ENCODE data around the gene TARBP2.

TARBP2 gene

DNA sequence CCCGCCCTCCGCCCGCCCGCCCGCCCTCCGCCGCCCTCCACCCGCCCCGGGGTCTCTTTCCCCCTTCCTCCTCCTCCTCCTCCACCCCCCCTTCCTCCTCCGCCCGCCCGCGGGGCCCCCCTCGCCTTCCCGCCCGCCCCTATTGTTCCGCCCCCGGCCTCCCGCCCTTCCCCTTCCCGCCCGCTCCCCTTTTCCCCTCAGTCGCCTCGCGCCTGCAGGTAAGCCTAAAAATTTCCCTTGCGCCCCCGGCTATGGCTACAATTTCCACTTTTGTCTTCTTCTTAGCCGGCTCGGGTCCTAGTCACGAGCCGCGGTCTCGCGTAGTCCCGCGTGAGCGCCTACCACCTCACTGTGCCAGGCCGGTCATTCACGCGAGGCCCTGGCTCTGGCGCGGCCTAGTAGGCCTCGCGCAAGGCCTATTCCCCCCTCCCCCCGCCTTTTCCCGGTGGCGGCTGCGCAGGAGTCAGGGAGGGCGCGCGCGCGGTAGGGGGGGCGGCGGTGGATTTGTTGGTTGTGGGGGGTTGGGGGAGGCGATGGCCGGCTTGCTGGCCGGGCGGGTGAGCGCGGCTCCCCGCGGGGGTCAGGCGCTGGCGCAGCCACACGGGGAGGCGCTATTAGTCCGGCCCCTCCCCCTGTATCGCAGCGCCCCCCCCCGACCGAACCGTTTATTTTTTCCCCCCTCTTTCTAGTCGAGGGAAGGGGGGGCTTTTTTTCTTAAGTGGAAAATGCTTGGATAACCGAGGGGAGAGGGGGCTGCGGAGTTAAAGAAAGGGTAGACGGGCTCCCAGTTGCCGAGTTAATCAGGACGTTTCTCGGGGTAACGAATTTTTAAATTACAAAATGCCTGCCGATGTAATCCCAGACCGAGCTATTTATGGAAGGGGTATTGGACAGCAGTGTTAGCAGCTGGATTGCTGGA lies 48.7 kb upstream of the TARBP2 start (continued):
- TF ChIP-seq, protein P1, sequence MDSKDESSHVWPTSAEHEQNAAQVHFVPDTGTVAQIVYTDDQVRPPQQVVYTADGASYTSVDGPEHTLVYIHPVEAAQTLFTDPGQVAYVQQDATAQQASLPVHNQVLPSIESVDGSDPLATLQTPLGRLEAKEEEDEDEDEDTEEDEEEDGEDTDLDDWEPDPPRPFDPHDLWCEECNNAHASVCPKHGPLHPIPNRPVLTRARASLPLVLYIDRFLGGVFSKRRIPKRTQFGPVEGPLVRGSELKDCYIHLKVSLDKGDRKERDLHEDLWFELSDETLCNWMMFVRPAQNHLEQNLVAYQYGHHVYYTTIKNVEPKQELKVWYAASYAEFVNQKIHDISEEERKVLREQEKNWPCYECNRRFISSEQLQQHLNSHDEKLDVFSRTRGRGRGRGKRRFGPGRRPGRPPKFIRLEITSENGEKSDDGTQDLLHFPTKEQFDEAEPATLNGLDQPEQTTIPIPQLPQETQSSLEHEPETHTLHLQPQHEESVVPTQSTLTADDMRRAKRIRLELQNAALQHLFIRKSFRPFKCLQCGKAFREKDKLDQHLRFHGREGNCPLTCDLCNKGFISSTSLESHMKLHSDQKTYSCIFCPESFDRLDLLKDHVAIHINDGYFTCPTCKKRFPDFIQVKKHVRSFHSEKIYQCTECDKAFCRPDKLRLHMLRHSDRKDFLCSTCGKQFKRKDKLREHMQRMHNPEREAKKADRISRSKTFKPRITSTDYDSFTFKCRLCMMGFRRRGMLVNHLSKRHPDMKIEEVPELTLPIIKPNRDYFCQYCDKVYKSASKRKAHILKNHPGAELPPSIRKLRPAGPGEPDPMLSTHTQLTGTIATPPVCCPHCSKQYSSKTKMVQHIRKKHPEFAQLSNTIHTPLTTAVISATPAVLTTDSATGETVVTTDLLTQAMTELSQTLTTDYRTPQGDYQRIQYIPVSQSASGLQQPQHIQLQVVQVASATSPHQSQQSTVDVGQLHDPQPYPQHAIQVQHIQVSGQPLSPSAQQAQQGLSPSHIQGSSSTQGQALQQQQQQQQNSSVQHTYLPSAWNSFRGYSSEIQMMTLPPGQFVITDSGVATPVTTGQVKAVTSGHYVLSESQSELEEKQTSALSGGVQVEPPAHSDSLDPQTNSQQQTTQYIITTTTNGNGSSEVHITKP (tag by site-specific recombination; IDR thresholded peaks at IDR 0.05): no peak; the same call in 1 of the 2 replicates
- TF ChIP-seq TCF7L2 (IDR thresholded peaks at IDR 0.05; ENCODE audit: borderline replicate concordance, low read depth, low read length) (no peak), BCL11A (tag by site-specific recombination; IDR thresholded peaks at IDR 0.05; ENCODE audit: low read depth) (peak; percentile 60), ZNF175 (tag by site-specific recombination; IDR thresholded peaks at IDR 0.05) (no peak), GFI1B (tag by site-specific recombination; IDR thresholded peaks at IDR 0.05) (0 out of 2 replicates have a peak, but pooled peaks have one; percentile 7), ZNF19 (tag by site-specific recombination; IDR thresholded peaks at IDR 0.05; ENCODE audit: low read depth) (no peak), MZF1 (tag by site-specific recombination; IDR thresholded peaks at IDR 0.05; ENCODE audit: borderline replicate concordance) (peak; percentile 77), ZNF623 (tag by site-specific recombination; IDR thresholded peaks at IDR 0.05) (no peak), HOXC10 (CRISPR knock-in tag; IDR thresholded peaks at IDR 0.05) (no peak), ZNF2 (tag by site-specific recombination; IDR thresholded peaks at IDR 0.05) (peak; percentile 76), ZNF132 (tag by site-specific recombination; IDR thresholded peaks at IDR 0.05; ENCODE audit: borderline replicate concordance) (no peak), HOXA7 (CRISPR knock-in tag; IDR thresholded peaks at IDR 0.05; ENCODE audit: borderline replicate concordance) (no peak), OSR2 (tag by site-specific recombination; IDR thresholded peaks at IDR 0.05) (peak; percentile 23), ZNF670 (tag by site-specific recombination; IDR thresholded peaks at IDR 0.05; ENCODE audit: low read depth) (no peak), ZNF140 (tag by site-specific recombination; IDR thresholded peaks at IDR 0.05) (no peak), ZNF23 (tag by site-specific recombination; IDR thresholded peaks at IDR 0.05; ENCODE audit: borderline replicate concordance) (no peak), GLIS1 (tag by site-specific recombination; IDR thresholded peaks at IDR 0.05) (peak; percentile 94), ZNF202 (tag by site-specific recombination; IDR thresholded peaks at IDR 0.05; ENCODE audit: borderline replicate concordance) (no peak)
- TF ChIP-seq, protein P2, sequence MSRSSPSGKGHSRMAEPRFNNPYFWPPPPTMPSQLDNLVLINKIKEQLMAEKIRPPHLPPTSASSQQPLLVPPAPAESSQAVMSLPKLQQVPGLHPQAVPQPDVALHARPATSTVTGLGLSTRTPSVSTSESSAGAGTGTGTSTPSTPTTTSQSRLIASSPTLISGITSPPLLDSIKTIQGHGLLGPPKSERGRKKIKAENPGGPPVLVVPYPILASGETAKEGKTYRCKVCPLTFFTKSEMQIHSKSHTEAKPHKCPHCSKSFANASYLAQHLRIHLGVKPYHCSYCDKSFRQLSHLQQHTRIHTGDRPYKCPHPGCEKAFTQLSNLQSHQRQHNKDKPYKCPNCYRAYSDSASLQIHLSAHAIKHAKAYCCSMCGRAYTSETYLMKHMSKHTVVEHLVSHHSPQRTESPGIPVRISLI (tag by site-specific recombination; IDR thresholded peaks at IDR 0.05): no peak
- TF ChIP-seq, protein P3, sequence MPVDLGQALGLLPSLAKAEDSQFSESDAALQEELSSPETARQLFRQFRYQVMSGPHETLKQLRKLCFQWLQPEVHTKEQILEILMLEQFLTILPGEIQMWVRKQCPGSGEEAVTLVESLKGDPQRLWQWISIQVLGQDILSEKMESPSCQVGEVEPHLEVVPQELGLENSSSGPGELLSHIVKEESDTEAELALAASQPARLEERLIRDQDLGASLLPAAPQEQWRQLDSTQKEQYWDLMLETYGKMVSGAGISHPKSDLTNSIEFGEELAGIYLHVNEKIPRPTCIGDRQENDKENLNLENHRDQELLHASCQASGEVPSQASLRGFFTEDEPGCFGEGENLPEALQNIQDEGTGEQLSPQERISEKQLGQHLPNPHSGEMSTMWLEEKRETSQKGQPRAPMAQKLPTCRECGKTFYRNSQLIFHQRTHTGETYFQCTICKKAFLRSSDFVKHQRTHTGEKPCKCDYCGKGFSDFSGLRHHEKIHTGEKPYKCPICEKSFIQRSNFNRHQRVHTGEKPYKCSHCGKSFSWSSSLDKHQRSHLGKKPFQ (tag by site-specific recombination; IDR thresholded peaks at IDR 0.05): no peak
- TF ChIP-seq, protein P4, sequence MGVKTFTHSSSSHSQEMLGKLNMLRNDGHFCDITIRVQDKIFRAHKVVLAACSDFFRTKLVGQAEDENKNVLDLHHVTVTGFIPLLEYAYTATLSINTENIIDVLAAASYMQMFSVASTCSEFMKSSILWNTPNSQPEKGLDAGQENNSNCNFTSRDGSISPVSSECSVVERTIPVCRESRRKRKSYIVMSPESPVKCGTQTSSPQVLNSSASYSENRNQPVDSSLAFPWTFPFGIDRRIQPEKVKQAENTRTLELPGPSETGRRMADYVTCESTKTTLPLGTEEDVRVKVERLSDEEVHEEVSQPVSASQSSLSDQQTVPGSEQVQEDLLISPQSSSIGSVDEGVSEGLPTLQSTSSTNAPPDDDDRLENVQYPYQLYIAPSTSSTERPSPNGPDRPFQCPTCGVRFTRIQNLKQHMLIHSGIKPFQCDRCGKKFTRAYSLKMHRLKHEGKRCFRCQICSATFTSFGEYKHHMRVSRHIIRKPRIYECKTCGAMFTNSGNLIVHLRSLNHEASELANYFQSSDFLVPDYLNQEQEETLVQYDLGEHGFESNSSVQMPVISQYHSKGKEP (tag by site-specific recombination; IDR thresholded peaks at IDR 0.05): no peak
- TF ChIP-seq, protein P5, sequence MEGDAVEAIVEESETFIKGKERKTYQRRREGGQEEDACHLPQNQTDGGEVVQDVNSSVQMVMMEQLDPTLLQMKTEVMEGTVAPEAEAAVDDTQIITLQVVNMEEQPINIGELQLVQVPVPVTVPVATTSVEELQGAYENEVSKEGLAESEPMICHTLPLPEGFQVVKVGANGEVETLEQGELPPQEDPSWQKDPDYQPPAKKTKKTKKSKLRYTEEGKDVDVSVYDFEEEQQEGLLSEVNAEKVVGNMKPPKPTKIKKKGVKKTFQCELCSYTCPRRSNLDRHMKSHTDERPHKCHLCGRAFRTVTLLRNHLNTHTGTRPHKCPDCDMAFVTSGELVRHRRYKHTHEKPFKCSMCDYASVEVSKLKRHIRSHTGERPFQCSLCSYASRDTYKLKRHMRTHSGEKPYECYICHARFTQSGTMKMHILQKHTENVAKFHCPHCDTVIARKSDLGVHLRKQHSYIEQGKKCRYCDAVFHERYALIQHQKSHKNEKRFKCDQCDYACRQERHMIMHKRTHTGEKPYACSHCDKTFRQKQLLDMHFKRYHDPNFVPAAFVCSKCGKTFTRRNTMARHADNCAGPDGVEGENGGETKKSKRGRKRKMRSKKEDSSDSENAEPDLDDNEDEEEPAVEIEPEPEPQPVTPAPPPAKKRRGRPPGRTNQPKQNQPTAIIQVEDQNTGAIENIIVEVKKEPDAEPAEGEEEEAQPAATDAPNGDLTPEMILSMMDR (tag by site-specific recombination; IDR thresholded peaks at IDR 0.05): peak; percentile 90
- TF ChIP-seq, protein P6, sequence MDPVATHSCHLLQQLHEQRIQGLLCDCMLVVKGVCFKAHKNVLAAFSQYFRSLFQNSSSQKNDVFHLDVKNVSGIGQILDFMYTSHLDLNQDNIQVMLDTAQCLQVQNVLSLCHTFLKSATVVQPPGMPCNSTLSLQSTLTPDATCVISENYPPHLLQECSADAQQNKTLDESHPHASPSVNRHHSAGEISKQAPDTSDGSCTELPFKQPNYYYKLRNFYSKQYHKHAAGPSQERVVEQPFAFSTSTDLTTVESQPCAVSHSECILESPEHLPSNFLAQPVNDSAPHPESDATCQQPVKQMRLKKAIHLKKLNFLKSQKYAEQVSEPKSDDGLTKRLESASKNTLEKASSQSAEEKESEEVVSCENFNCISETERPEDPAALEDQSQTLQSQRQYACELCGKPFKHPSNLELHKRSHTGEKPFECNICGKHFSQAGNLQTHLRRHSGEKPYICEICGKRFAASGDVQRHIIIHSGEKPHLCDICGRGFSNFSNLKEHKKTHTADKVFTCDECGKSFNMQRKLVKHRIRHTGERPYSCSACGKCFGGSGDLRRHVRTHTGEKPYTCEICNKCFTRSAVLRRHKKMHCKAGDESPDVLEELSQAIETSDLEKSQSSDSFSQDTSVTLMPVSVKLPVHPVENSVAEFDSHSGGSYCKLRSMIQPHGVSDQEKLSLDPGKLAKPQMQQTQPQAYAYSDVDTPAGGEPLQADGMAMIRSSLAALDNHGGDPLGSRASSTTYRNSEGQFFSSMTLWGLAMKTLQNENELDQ (tag by site-specific recombination; IDR thresholded peaks at IDR 0.05; ENCODE audit: low read depth): no peak
- TF ChIP-seq, protein P7, sequence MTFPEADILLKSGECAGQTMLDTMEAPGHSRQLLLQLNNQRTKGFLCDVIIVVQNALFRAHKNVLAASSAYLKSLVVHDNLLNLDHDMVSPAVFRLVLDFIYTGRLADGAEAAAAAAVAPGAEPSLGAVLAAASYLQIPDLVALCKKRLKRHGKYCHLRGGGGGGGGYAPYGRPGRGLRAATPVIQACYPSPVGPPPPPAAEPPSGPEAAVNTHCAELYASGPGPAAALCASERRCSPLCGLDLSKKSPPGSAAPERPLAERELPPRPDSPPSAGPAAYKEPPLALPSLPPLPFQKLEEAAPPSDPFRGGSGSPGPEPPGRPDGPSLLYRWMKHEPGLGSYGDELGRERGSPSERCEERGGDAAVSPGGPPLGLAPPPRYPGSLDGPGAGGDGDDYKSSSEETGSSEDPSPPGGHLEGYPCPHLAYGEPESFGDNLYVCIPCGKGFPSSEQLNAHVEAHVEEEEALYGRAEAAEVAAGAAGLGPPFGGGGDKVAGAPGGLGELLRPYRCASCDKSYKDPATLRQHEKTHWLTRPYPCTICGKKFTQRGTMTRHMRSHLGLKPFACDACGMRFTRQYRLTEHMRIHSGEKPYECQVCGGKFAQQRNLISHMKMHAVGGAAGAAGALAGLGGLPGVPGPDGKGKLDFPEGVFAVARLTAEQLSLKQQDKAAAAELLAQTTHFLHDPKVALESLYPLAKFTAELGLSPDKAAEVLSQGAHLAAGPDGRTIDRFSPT (tag by site-specific recombination; IDR thresholded peaks at IDR 0.05): peak; percentile 65; the same call in 1 of the 2 replicates

Data from HEK293 (cell line).